NCI-H2081 treated with DMSO at 0.1 percent for 48 hours (cell line): Measurements from ENCODE around the gene HIPK4.
"Not testable (repeated sequence)": the region's sequence is repeated elsewhere in the genome, so short reads cannot be mapped to it uniquely, and the experiment has no call there.

Source experiments
- DNase-seq: peaks from one replicate; lab custom pipeline; 2025; lab: John Stamatoyannopoulos, UW

The HIPK4 gene

DNA sequence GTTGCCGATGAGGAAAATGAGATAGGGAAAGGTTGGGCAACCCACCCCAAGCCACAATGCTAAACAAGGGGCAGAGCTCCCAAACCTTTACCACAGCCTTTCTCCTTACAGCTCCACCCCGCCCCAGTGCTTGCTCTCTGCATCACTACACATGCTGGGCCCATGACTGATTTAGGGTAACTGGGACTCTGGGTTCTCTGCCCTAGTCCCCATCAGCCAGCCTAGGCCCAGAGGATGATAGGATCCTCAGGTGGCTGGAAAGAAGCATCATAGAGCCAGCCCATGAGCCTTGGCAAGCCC is 53.4 kb downstream of the HIPK4 start:
- no peak for DNase-seq

DNA sequence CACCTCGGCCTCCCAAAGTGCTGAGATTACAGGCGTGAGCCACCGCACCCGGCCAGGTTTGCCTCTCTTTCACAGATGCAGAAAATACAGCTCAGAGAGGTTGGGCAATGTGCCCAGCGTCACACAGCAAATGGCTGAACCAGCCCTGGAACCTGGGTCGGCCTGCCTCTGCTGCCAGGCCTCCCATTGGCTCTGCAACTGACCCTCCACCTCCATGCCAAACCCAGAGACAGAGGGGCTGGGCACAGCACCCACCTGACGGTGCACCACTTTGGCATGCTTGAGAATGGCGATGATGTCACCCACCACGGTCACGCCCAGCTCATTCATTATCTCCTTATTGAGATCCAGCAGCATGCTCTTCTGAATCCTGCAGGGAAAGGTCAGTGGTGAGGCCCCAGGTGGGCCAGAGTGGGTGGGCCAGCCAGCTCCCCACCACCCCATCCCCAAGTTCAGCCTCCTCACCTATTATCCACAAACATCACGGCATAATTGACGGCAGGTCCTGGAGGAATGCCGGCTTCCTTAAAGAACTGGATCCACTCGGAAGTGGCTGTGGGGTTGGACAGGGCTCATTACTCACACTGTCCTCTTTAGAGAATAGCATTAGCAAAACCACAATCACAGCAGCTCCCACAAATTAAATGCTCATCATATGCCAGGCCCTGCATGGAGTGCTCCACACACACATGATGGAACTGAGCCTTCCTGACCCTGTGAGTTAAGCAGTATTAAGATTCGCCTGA is 54.0 kb downstream of the HIPK4 start:
- no peak for DNase-seq

DNA sequence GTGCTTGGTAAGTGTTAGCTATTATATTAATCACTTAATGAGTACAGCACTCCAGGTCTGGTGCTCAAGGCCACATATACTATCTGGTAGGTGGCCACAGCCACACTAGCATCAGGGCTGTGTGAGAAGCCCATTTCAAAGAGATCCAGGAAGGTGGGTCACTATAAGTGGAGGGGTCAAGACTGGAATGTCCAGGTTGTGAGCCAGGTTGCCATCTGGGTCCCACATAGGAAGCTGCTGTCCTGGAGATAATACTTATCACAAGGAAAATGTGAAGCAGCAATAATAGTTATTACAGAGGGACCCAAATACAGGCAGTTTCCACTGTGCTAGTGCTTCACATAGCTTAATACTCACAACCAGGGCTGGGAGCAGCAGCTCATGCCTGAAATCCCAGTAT is 54.9 kb downstream of the HIPK4 start:
- no peak for DNase-seq

DNA sequence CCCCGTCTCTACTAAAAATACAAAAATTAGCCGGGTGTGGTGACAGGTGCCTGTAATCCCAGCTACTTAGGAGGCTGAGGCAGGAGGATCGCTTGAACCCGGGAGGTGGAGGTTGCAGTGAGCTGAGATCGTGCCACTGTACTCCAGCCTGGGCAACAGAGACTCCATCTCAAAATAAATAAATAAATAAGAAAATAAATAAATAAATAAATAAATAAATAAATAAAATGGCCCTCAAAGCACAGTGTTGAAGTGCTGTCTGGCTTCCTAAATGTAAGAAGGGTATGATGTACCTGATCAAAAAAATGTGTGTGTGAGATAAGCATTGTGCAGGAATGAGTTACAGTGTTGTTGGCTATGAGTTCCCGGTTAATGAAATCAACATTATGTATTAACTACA is 56.9 kb downstream of the HIPK4 start:
- not testable (repeated sequence) for DNase-seq

DNA sequence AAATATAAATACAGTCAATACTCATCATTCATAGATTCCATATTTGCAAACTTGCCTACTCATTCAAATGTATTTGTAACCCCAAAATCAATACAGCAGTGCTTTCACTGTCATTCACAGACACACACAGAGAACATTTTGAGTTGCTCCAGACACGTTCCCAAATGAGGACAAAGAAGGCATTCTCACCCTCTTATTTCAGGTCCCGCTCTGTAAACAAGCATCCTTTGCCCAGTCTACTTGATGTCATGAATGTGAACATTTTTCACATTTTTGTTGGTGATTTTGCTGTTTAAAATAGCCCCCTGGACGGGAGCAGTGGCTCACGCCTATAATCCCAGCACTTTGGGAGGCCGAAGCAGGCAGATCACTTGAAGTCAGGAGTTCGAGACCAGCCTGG is 57.3 kb downstream of the HIPK4 start:
- no peak for DNase-seq

DNA sequence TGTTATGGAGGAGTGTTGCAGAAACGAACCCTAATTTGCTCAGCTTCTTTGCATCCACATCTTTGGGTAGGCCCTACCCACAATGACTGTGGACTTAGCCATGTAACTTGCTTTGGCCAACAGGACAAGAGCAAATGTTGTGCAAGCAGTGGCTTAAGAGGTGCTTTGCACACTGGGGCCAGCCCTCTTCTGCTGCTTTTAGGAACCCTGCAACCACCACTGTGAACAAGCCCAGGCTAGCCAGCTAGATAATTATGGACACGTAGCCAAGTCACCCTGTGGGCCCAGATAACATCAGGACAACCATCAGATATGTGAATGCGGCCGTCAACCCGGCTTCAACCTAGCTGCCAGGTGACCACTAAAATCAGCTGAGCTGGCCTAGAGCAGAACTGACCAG is 58.9 kb downstream of the HIPK4 start:
- DNase-seq: no peak
